HL-60/S4 treated with phorbol 12-myristate 13-acetate at 8.2 ng/mL for 4 days and 3 days (cell line): ENCODE measurements around the gene UGT2B28.
"Not testable (repeated sequence)": the region's sequence is repeated elsewhere in the genome, so short reads cannot be mapped to it uniquely, and the experiment has no call there.

Source experiments
- in situ Hi-C: fragments of 300-500 bp; cut with MboI; formaldehyde crosslinking; loops from 2 replicates; pipeline ENCODE4 v1.15.0; 2022; ENCODE audit warnings: low sequenced_read_pairs

The UGT2B28 gene

GRCh38 chr4:69343114-69343513, 62.8 kb downstream of the UGT2B28 start:
- in situ Hi-C loops, result not testable (repeated sequence)

- in situ Hi-C loops, result not testable (repeated sequence)
Measured at GRCh38 chr4:69343558-69344420, 63.5 kb downstream of the UGT2B28 start.
